GM12878 (cell line): ENCODE data around the gene WIPF1. TPM values are rescaled to one million over a fixed set of nuclear protein-coding genes. Genes with fewer than 3 reads are reported as not detected.

ENCODE experiments used
- ATAC-seq: fragments of 200-7000 bp; cut with Tn5 transposase; 3 replicates; pipeline ENCODE4 v1.9.1; 2020; ENCODE audit warnings: mild to moderate bottlenecking, moderate library complexity
- BruUV-seq: library from RNA; stranded (reverse); fragments of 400-500 nt; replicated peaks from 2 replicates; lab custom pipeline; 2021; lab: Mats Ljungman, UMichigan
- CTCF ChIA-PET: fragments of 300-600 bp; sonication (Branson Sonifier 250); formaldehyde crosslinking; extraction: SDS; loops from one replicate; lab custom pipeline; 2021; ENCODE audit warnings: inconsistent platforms; lab: Yijun Ruan, JAX
- POLR2A ChIA-PET: fragments of 350-600 bp; formaldehyde crosslinking; extraction: SDS; loops from one replicate; lab custom pipeline; 2021; ENCODE audit warnings: inconsistent platforms; lab: Charles Lee
- RAD21 ChIA-PET: fragments of 300-600 bp; sonication (Branson Sonifier 250); formaldehyde crosslinking; loops from one replicate; lab custom pipeline; 2023; ENCODE audit warnings: antibody characterized with exemption; ENCODE audit not compliant: unreplicated experiment; lab: Charles Lee
- SMC1A ChIA-PET: fragments of 300-600 bp; sonication (Branson Sonifier 250); formaldehyde crosslinking; loops from one replicate; lab custom pipeline; 2023; ENCODE audit not compliant: unreplicated experiment, uncharacterized antibody; lab: Charles Lee
- DNase-seq: peaks from one replicate; pipeline ENCODE4 v3.0.0-alpha.2; 2011; ENCODE audit warnings: low read depth, low spot score
- FAIRE-seq: peaks from 3 replicates; lab custom pipeline; 2011; peaks lifted over from hg19 to GRCh38; lab: Jason Lieb, UNC
- H2AFZ ChIP-seq: 2 replicates; pipeline ENCODE4 v1.6.0; 2011; ENCODE audit warnings: low read depth, low read length, control low read depth; ENCODE audit not compliant: control insufficient read depth
- H3K27ac ChIP-seq: 2 replicates; pipeline ENCODE4 v1.5.1; 2011; ENCODE audit warnings: control low read depth; ENCODE audit not compliant: control insufficient read depth, insufficient read depth
- H3K27me3 ChIP-seq, 2 experiments: replicated peaks in 1 of 2; 2 replicates each; pipeline versions ENCODE4 v1.6.0 to v1.6.1; 2011; ENCODE audit warnings: low read length in 1 of 2; ENCODE audit not compliant: control insufficient read depth in 2 of 2, insufficient read depth in 2 of 2
- H3K36me3 ChIP-seq, 2 experiments: 2 replicates each; pipeline ENCODE4 v1.5.1; 2011; ENCODE audit warnings: low read length in 1 of 2; ENCODE audit not compliant: control insufficient read depth in 2 of 2, insufficient read depth in 2 of 2
- H3K4me1 ChIP-seq: 2 replicates; pipeline ENCODE4 v1.6.1; 2011; ENCODE audit warnings: mild to moderate bottlenecking, low read length, moderate library complexity, mixed read lengths; ENCODE audit not compliant: control insufficient read depth, insufficient read depth
- H3K4me2 ChIP-seq: 2 replicates; pipeline ENCODE4 v1.6.0; 2011; ENCODE audit warnings: control low read depth; ENCODE audit not compliant: control insufficient read depth, insufficient read depth
- H3K4me3 ChIP-seq: fragments of 200-600 bp; sonication (generic); 2 replicates; pipeline ENCODE4 v1.5.1; 2016
- H3K79me2 ChIP-seq: 2 replicates; pipeline ENCODE4 v1.6.0; 2011; ENCODE audit warnings: low read length; ENCODE audit not compliant: control insufficient read depth, insufficient read depth
- H3K9ac ChIP-seq: 2 replicates; pipeline ENCODE4 v1.8.0; 2011; ENCODE audit warnings: low read length, control low read depth, mixed read lengths; ENCODE audit not compliant: control insufficient read depth, insufficient read depth
- H3K9me3 ChIP-seq: replicated peaks from 3 replicates; pipeline ENCODE4 v1.5.1; 2011; ENCODE audit warnings: mild to moderate bottlenecking, low read length; ENCODE audit not compliant: control insufficient read depth, insufficient read depth
- H4K20me1 ChIP-seq: 2 replicates; pipeline ENCODE4 v1.6.0; 2011; ENCODE audit not compliant: control insufficient read depth, insufficient read depth
- BCL3 ChIP-seq: IDR thresholded peaks from 2 replicates; pipeline ENCODE4 v1.6.1; 2011; ENCODE audit warnings: borderline replicate concordance, low read depth, mild to moderate bottlenecking, moderate library complexity, low read length; ENCODE audit not compliant: insufficient read depth, poor library complexity, severe bottlenecking
- LARP7 ChIP-seq: fragments of 450-650 bp; IDR thresholded peaks from 2 replicates; pipeline ENCODE4 v1.6.1; 2017; ENCODE audit warnings: mild to moderate bottlenecking
- SMC3 ChIP-seq: IDR thresholded peaks from 2 replicates; pipeline ENCODE4 v1.6.1; 2011; ENCODE audit warnings: low read length, improper control_type of control experiment, borderline replicate concordance
- TARDBP ChIP-seq: IDR thresholded peaks from 2 replicates; pipeline ENCODE4 v1.6.1; 2016; ENCODE audit warnings: borderline replicate concordance
- ZBTB33 ChIP-seq: fragments of 450-650 bp; IDR thresholded peaks from 2 replicates; pipeline ENCODE4 v1.6.1; 2017; ENCODE audit warnings: mild to moderate bottlenecking
- WGBS: methylation state at CpG from one replicate; pipeline ENCODE4 v1.1.6; 2016; ENCODE audit warnings: low lambda C conversion rate; ENCODE audit not compliant: insufficient replicate concordance, insufficient coverage; ENCODE audit errors: missing lambda C conversion rate; 5-methylcytosine and 5-hydroxymethylcytosine counted together
- in situ Hi-C: fragments of 300-500 bp; cut with MboI; formaldehyde crosslinking; loops from 9 replicates; pipeline ENCODE4 v1.14.3; 2018; ENCODE audit warnings: mixed read lengths
- intact Hi-C: fragments of 100-400 bp; cut with micrococcal nuclease; formaldehyde crosslinking; loops from one replicate; pipeline ENCODE4 v1.14.2; 2022; ENCODE audit not compliant: unreplicated experiment
- polyA plus RNA-seq, 11 experiments: library from polyadenylated mRNA; depleted of rRNA in 4 of 11; unstranded in 6 of 11; stranded (reverse) in 5 of 11; fragments of >200 nt; fragmentation: Nextera tagmentation in 4 of 11; fragmentation: Illumina TruSeq in 1 of 11; extraction: Ambion mirVana in 4 of 11; extraction: Trizol in 1 of 11; gene quantifications; 1 replicate in 1 of 11; 2 replicates in 10 of 11; pipeline versions ENCODE4 v1.2.1 to v1.2.3, GENCODE V29; 2011 to 2016; ENCODE audit warnings: inconsistent platforms in 2 of 11, missing spikeins in 2 of 11, low read depth in 1 of 11
- total RNA-seq, 4 experiments: library from RNA; depleted of rRNA in 3 of 4; stranded (reverse); fragments of >200 nt in 3 of 4; fragmentation: Illumina TruSeq in 1 of 4; extraction: Trizol in 1 of 4; gene quantifications; 2 replicates each; pipeline versions ENCODE4 v1.2.1 to v1.2.3, GENCODE V29; 2013 to 2021

Gene WIPF1
- total and polyA plus RNA-seq, 10 of the 15 experiments (the other 5 are each of a cell fraction or from before 2014, with no cell fraction given), result 23.1 to 188 (median 68.9) TPM

GRCh38 chr2:174587579-174587978 is 10.0 kb downstream of the WIPF1 start:
- CTCF ChIA-PET, result interaction anchor here (1.2 to 1.3 kb wide), 3 partner anchors 10 to 25 kb away, joined by 3 to 7 read pairs (median 3); no protein-coding TSS in a partner anchor
- Histone ChIP-seq H3K4me3 (no peak overlapping the region), H3K4me1 (peaks cover 12% of the 10 kb centered on the region), H4K20me1 (peaks cover 8% of the 10 kb centered on the region), H2AFZ (no peak overlapping the region), H3K9ac (no peak overlapping the region), H3K4me2 (no peak overlapping the region), H3K79me2 (peaks cover 72% of the 10 kb centered on the region), H3K27ac (no peak overlapping the region), H3K27me3 (no peaks in the 10 kb centered on the region), H3K36me3 (peaks cover 16 to 27% of the 10 kb centered on the region in 2 experiments), H3K9me3 (no peaks in the 10 kb centered on the region)
- no peak for TF ChIP-seq ZBTB33
- no peak for TF ChIP-seq BCL3
- TF ChIP-seq TARDBP, result no peak
- no peak for TF ChIP-seq LARP7
- TF ChIP-seq SMC3, result no peak
- no peak for ATAC-seq
- RAD21 ChIA-PET, result no interaction called here
- intact Hi-C loops, result no loop called here
- in situ Hi-C loops, result loop anchor here (25.0 kb wide), 1 partner anchor 100 kb away; no protein-coding TSS in a partner anchor
- POLR2A ChIA-PET, result no interaction called here
- no TSS peak for BruUV-seq
- WGBS, result 87% methylated on average over 4 of the region's 4 CpGs
- SMC1A ChIA-PET, result interaction anchor here (0.7 to 25.8 kb wide), 4 partner anchors 22 to 126 kb away, joined by 3 to 457 read pairs (median 8); partner anchors contain the start of gene WIPF1
- FAIRE-seq, result no peak
- DNase-seq, result no peak
